Ovary (tissue), 3 donors: ENCODE measurements around the gene TSPEAR.

Experiments used
- POLR2A ChIP-seq: fragments of 450-650 bp; IDR thresholded peaks from one replicate; pipeline ENCODE4 v1.6.1; 2017; ENCODE audit warnings: antibody characterized with exemption, mild to moderate bottlenecking, moderate library complexity
- TF ChIP-seq, protein P1 (sequence below), 3 donors: fragments of 450-650 bp in 2 of 3; fragments of 200-600 bp in 1 of 3; IDR thresholded peaks; one replicate each; pipeline versions ENCODE4 v1.5.1 to v1.8.0; 2016 to 2022; ENCODE audit warnings: antibody characterized with exemption in 3 of 3, mild to moderate bottlenecking in 1 of 3
- donor health status: DM: no; HTN: no; CAD: no.

DNA sequence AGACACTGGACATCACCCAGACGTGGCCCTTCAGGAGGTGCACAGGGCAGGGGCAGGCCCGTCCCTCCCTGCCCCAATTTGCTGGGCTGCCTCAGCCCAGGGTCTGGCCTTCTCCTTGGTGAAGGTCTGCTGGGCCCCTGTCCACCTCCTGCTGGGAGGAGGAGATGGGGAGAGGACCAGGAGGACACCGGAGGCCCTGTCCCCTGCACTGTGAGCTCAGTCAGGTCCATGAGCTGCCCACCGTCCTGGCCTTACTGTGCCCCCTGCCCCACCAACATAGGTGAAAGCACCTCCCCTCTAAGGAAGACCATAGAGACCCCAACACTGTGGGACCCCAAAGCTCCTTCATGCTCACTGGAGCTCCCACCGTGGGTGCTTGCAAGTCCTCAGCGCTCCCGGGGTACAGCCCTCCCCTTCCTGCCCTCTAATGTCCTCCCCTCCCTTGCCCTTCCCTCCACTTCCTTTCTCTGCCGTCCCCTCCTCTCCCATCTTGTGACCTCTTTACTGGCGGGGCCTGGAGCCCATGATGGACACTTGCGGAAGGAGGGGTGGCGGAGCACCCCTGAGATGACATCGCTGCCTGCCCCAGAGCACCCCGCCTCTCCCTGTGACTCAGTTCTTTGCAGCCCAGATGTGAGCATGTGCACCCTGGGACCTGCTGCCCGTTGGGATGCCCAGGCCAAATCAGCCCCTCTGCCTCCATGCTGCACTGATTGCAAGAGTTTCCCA, 251.5 kb downstream of the TSPEAR start:
- TF ChIP-seq, protein P1, sequence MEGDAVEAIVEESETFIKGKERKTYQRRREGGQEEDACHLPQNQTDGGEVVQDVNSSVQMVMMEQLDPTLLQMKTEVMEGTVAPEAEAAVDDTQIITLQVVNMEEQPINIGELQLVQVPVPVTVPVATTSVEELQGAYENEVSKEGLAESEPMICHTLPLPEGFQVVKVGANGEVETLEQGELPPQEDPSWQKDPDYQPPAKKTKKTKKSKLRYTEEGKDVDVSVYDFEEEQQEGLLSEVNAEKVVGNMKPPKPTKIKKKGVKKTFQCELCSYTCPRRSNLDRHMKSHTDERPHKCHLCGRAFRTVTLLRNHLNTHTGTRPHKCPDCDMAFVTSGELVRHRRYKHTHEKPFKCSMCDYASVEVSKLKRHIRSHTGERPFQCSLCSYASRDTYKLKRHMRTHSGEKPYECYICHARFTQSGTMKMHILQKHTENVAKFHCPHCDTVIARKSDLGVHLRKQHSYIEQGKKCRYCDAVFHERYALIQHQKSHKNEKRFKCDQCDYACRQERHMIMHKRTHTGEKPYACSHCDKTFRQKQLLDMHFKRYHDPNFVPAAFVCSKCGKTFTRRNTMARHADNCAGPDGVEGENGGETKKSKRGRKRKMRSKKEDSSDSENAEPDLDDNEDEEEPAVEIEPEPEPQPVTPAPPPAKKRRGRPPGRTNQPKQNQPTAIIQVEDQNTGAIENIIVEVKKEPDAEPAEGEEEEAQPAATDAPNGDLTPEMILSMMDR (IDR thresholded peaks at IDR 0.05): no peak
- no peak for TF ChIP-seq POLR2A
